Measurements from ENCODE around the gene MADD.
"Not testable (repeated sequence)": the region's sequence is repeated elsewhere in the genome, so short reads cannot be mapped to it uniquely, and the experiment has no call there.

MADD gene

GRCh38 chr11:47278058-47278457, 8.1 kb downstream of the MADD start:
- DNase-seq, result no peak

GRCh38 chr11:47278769-47279168, 8.8 kb downstream of the MADD start:
- no peak for DNase-seq

- DNase-seq, result no peak
These were observed 10.2 kb downstream of the MADD start for GRCh38 chr11:47280099-47280498.

- no peak for DNase-seq
These were observed 10.9 kb downstream of the MADD start for GRCh38 chr11:47280860-47281259.

GRCh38 chr11:47282462-47282861, 12.5 kb downstream of the MADD start:
- DNase-seq, result no peak

GRCh38 chr11:47284151-47284550, 14.2 kb downstream of the MADD start:
- DNase-seq, result no peak

GRCh38 chr11:47285969-47286770, 16.2 kb downstream of the MADD start:
- DNase-seq, result no peak

GRCh38 chr11:47288066-47288465, 18.1 kb downstream of the MADD start:
- DNase-seq, result no peak

- DNase-seq, result no peak
These were observed 19.9 kb downstream of the MADD start for GRCh38 chr11:47289856-47290255.

GRCh38 chr11:47295385-47295784, 25.5 kb downstream of the MADD start:
- DNase-seq, result no peak

- DNase-seq, result no peak
These were observed 26.1 kb downstream of the MADD start for GRCh38 chr11:47296045-47296444.

GRCh38 chr11:47299078-47299477, 29.1 kb downstream of the MADD start:
- DNase-seq, result no peak

GRCh38 chr11:47302853-47303252, 32.9 kb downstream of the MADD start:
- no peak for DNase-seq

GRCh38 chr11:47305734-47306483, 36.0 kb downstream of the MADD start:
- no peak for DNase-seq

GRCh38 chr11:47306484-47306844, 36.5 kb downstream of the MADD start:
- no peak for DNase-seq

GRCh38 chr11:47308050-47308823, 38.3 kb downstream of the MADD start:
- no peak for DNase-seq

GRCh38 chr11:47314992-47315391, 45.1 kb downstream of the MADD start:
- no peak for DNase-seq

GRCh38 chr11:47316501-47316900, 46.6 kb downstream of the MADD start:
- DNase-seq, result not testable (repeated sequence)

GRCh38 chr11:47317064-47317828, 47.3 kb downstream of the MADD start:
- DNase-seq, result no peak

GRCh38 chr11:47318166-47318565, 48.2 kb downstream of the MADD start:
- DNase-seq, result no peak

GRCh38 chr11:47324520-47324919, 54.6 kb downstream of the MADD start:
- DNase-seq, result no peak

GRCh38 chr11:47325271-47326041, 55.5 kb downstream of the MADD start:
- no peak for DNase-seq

Measured in CD4-positive, alpha-beta T cell treated with Interleukin-10 for 1 hour (primary cell).